Adrenal gland (tissue), 12 donors: ENCODE results near the gene SUOX. TPM values are rescaled to one million over a fixed set of nuclear protein-coding genes. Genes with fewer than 3 reads are reported as not detected.

Source experiments
- DNase-seq, 7 donors: peaks; one replicate each; pipeline ENCODE4 v3.0.0-alpha.2; 2019 to 2020
- H3K27ac ChIP-seq, 5 donors: fragments of 200-600 bp; sonication (generic) in 4 of 5; 1 replicate in 3 of 5; 2 replicates in 2 of 5; pipeline versions ENCODE4 v1.5.1 to v1.8.0; 2016 to 2020; ENCODE audit warnings: mild to moderate bottlenecking in 1 of 5
- H3K27me3 ChIP-seq: fragments of 200-600 bp; 2 replicates; pipeline ENCODE4 v1.8.0; 2021
- H3K36me3 ChIP-seq, 2 donors: fragments of 200-600 bp; replicated peaks in 1 of 2; 1 replicate in 1 of 2; 2 replicates in 1 of 2; pipeline versions ENCODE4 v1.5.1 to v1.8.0; 2018 to 2022
- H3K4me1 ChIP-seq, 2 donors: fragments of 200-600 bp; replicated peaks in 1 of 2; 1 replicate in 1 of 2; 2 replicates in 1 of 2; pipeline versions ENCODE4 v1.5.1 to v1.8.0; 2018 to 2021
- H3K4me3 ChIP-seq, 4 donors: fragments of 200-600 bp; sonication (generic) in 3 of 4; one replicate each; pipeline ENCODE4 v1.5.1; 2016 to 2018
- H3K9me3 ChIP-seq, 3 donors: fragments of 200-600 bp; sonication (generic) in 1 of 3; replicated peaks in 1 of 3; 1 replicate in 2 of 3; 2 replicates in 1 of 3; pipeline versions ENCODE4 v1.5.1 to v1.8.0; 2016 to 2021
- CTCF ChIP-seq, 6 experiments: fragments of 450-650 bp in 4 of 6; fragments of 200-600 bp in 2 of 6; sonication (generic) in 1 of 6; IDR thresholded peaks; 1 replicate in 5 of 6; 2 replicates in 1 of 6; pipeline versions ENCODE4 v1.5.1 to v1.8.0; 2016 to 2021; ENCODE audit warnings: antibody characterized with exemption in 6 of 6, mild to moderate bottlenecking in 2 of 6, moderate library complexity in 1 of 6
- POLR2A ChIP-seq, 2 donors: fragments of 450-650 bp; IDR thresholded peaks; one replicate each; pipeline ENCODE4 v1.6.1; 2017; ENCODE audit warnings: antibody characterized with exemption in 2 of 2, mild to moderate bottlenecking in 2 of 2, moderate library complexity in 1 of 2
- WGBS, 4 donors: extraction: QIAGEN DNeasy Blood & Tissue Kit in 2 of 4; methylation state at CpG; one replicate each; pipeline versions ENCODE4 v1.1.5 to v1.1.7; 2013 to 2017; 5-methylcytosine and 5-hydroxymethylcytosine counted together
- intact Hi-C, 2 donors: fragments of 100-400 bp; cut with DNase I; formaldehyde crosslinking; loops; one replicate each; pipeline versions ENCODE4 v1.14.1 to v1.15.0; 2022 to 2023
- polyA plus RNA-seq, 3 donors: library from polyadenylated mRNA; stranded (reverse); fragments of 200-250 nt in 2 of 3; fragments of 350-450 nt in 1 of 3; fragmentation: Illumina TruSeq in 1 of 3; extraction: RNeasy Lipid Tissue Mini Kit (QIAGEN cat#74804) in 1 of 3; gene quantifications; one replicate each; pipeline ENCODE4 v1.2.3, GENCODE V29; 2013 to 2014
- total RNA-seq, 9 donors: library from RNA; depleted of rRNA in 4 of 9; stranded (reverse); fragments of >200 nt in 4 of 9; fragments of 120-200 nt in 1 of 9; fragmentation: NEBNext Ultra II Directional in 1 of 9; extraction: Animal tissue kit (Norgen Biotek cat#: 25700) in 1 of 9; gene quantifications; one replicate each; pipeline versions ENCODE4 v1.1.0 to v1.2.4, GENCODE V29; 2013 to 2023
- donor health status: healthy with polysubstance abuse.
- donor health status: Bipolar disorder and iron deficiency.
- donor health status: DM: yes; HTN: yes; CAD: no.
- donor health status: DM: no; HTN: no; CAD: no.
- donor health status: DM: no; HTN: no; CAD: no.
- donor health status: DM: yes; HTN: yes; CAD: no.

SUOX gene
- total and polyA plus RNA-seq, 12 donors, result 27.7 to 72.6 (median 55.5) TPM

GRCh38 chr12:56028511-56029165, 31.6 kb downstream of the SUOX start:
- Histone ChIP-seq H3K4me3 (no peak overlapping the region), H3K4me1 (peaks cover 10 to 15% of the 10 kb centered on the region in 2 donors), H3K9me3 (no peaks in the 10 kb centered on the region), H3K27ac (peak overlapping the region; percentile 34 to 76 (median 71)), H3K27me3 (no peaks in the 10 kb centered on the region), H3K36me3 (peaks cover 0 to 59% of the 10 kb centered on the region in 2 donors)
- TF ChIP-seq CTCF (IDR thresholded peaks at IDR 0.05) (no peak), POLR2A (IDR thresholded peaks at IDR 0.05) (no peak)
- intact Hi-C loops, result loop anchor here in 1 of 2 donors (5.0 kb wide), 1 partner anchor 36 kb away; no protein-coding TSS in a partner anchor
- DNase-seq, result no peak
- 50 to 81% (median 74%) methylated on average over 3 to 5 of the region's 5 CpGs for WGBS, 4 donors

- Histone ChIP-seq H3K27me3 (no peaks in the 10 kb centered on the region), H3K36me3 (peaks cover 0 to 64% of the 10 kb centered on the region in 2 donors), H3K27ac (peak overlapping the region; percentile 34 to 76 (median 71)), H3K9me3 (no peaks in the 10 kb centered on the region), H3K4me1 (peaks cover 10 to 13% of the 10 kb centered on the region in 2 donors), H3K4me3 (no peak overlapping the region)
- intact Hi-C loops, result loop anchor here in 1 of 2 donors (5.0 kb wide), 1 partner anchor 37 kb away; no protein-coding TSS in a partner anchor
- DNase-seq, result peak; percentile 67 to 88 (median 73)
- no peak for TF ChIP-seq POLR2A (IDR thresholded peaks at IDR 0.05)
- TF ChIP-seq CTCF (IDR thresholded peaks at IDR 0.05), result no peak
These were observed 32.1 kb downstream of the SUOX start for GRCh38 chr12:56029166-56029519.

- Histone ChIP-seq H3K4me3 (no peak overlapping the region), H3K4me1 (peaks cover 10 to 13% of the 10 kb centered on the region in 2 donors), H3K9me3 (no peaks in the 10 kb centered on the region), H3K27ac (peak overlapping the region in 4 of 5 donors; percentile 61 to 76 (median 73)), H3K27me3 (no peaks in the 10 kb centered on the region), H3K36me3 (peaks cover 0 to 69% of the 10 kb centered on the region in 2 donors)
- intact Hi-C loops, result loop anchor here (5.0 kb wide), 1 partner anchor 37 kb away; no protein-coding TSS in a partner anchor
- 73 to 80% (median 77%) methylated on average over 6 of the region's 6 CpGs for WGBS, 4 donors
- TF ChIP-seq POLR2A (IDR thresholded peaks at IDR 0.05) (no peak), CTCF (IDR thresholded peaks at IDR 0.05) (peak; percentile 53 to 69 (median 66))
- peak in 6 of 7 donors; percentile 59 to 70 (median 65) for DNase-seq
These were observed 32.7 kb downstream of the SUOX start for GRCh38 chr12:56029666-56030293.

- TF ChIP-seq CTCF (IDR thresholded peaks at IDR 0.05) (no peak), POLR2A (IDR thresholded peaks at IDR 0.05) (no peak)
- Histone ChIP-seq H3K4me3 (no peak overlapping the region), H3K36me3 (peaks cover 0 to 70% of the 10 kb centered on the region in 2 donors), H3K4me1 (peaks cover 10 to 13% of the 10 kb centered on the region in 2 donors), H3K9me3 (no peaks in the 10 kb centered on the region), H3K27ac (no peak overlapping the region), H3K27me3 (no peaks in the 10 kb centered on the region)
- WGBS, 4 donors, result 78 to 100% (median 84%) methylated on average over 1 of the region's 1 CpG
- intact Hi-C loops, result loop anchor here in 1 of 2 donors (5.0 kb wide), 1 partner anchor 40 kb away; no protein-coding TSS in a partner anchor
- DNase-seq, result peak in 1 of 7 donors; percentile 1
These were observed 34.9 kb downstream of the SUOX start for GRCh38 chr12:56031987-56032386.
